Gastroesophageal sphincter (tissue), 3 donors: ENCODE measurements around the gene VPS45.

Source experiments
- CTCF ChIP-seq, 4 experiments: fragments of 200-600 bp in 2 of 4; fragments of 450-650 bp in 2 of 4; sonication (generic) in 1 of 4; IDR thresholded peaks; one replicate each; pipeline ENCODE4 v1.5.1; 2017 to 2019; ENCODE audit warnings: antibody characterized with exemption in 4 of 4, mild to moderate bottlenecking in 2 of 4, moderate library complexity in 2 of 4
- POLR2A ChIP-seq, 2 donors: fragments of 450-650 bp; IDR thresholded peaks; one replicate each; pipeline ENCODE4 v1.6.1; 2017; ENCODE audit warnings: antibody characterized with exemption in 2 of 2, mild to moderate bottlenecking in 2 of 2, moderate library complexity in 1 of 2

GRCh38 chr1:150194381-150195031 lies 126.9 kb downstream of the VPS45 start:
- TF ChIP-seq POLR2A (IDR thresholded peaks at IDR 0.05) (no peak), CTCF (IDR thresholded peaks at IDR 0.05) (no peak)
